Esophagus muscularis mucosa (tissue), 4 donors: ENCODE results near the gene FES. TPM values are rescaled to one million over a fixed set of nuclear protein-coding genes. Genes with fewer than 3 reads are reported as not detected.
"Not testable (repeated sequence)": the region's sequence is repeated elsewhere in the genome, so short reads cannot be mapped to it uniquely, and the experiment has no call there.

Source experiments
- DNase-seq: peaks from one replicate; pipeline ENCODE4 v3.0.0-alpha.2; 2017; ENCODE audit errors: extremely low spot score
- H3K27ac ChIP-seq, 4 donors: fragments of 200-600 bp; sonication (generic); replicated peaks in 1 of 4; 1 replicate in 3 of 4; 2 replicates in 1 of 4; pipeline ENCODE4 v1.5.1; 2016 to 2019; ENCODE audit warnings: mild to moderate bottlenecking in 1 of 4
- H3K27me3 ChIP-seq, 4 donors: fragments of 200-600 bp; sonication (generic); one replicate each; pipeline versions ENCODE4 v1.5.1 to v1.6.0; 2016 to 2019
- H3K36me3 ChIP-seq, 4 donors: fragments of 200-600 bp; sonication (generic); one replicate each; pipeline ENCODE4 v1.5.1; 2016 to 2019
- H3K4me1 ChIP-seq, 4 donors: fragments of 200-600 bp; sonication (generic); one replicate each; pipeline ENCODE4 v1.5.1; 2016 to 2019
- H3K4me3 ChIP-seq, 4 donors: fragments of 200-600 bp; sonication (generic); 1 replicate in 2 of 4; 2 replicates in 2 of 4; pipeline ENCODE4 v1.5.1; 2016 to 2019; ENCODE audit warnings: mild to moderate bottlenecking in 4 of 4, moderate library complexity in 1 of 4
- H3K9me3 ChIP-seq, 4 donors: fragments of 200-600 bp; sonication (generic); 1 replicate in 3 of 4; 2 replicates in 1 of 4; pipeline ENCODE4 v1.5.1; 2016 to 2019
- EP300 ChIP-seq: sonication (generic); formaldehyde crosslinking; IDR thresholded peaks from one replicate; pipeline ENCODE4 v1.6.1; 2017; ENCODE audit warnings: antibody characterized with exemption
- POLR2A ChIP-seq: fragments of 450-650 bp; IDR thresholded peaks from one replicate; pipeline ENCODE4 v1.6.1; 2017; ENCODE audit warnings: antibody characterized with exemption, moderate library complexity, mild to moderate bottlenecking, low read depth
- POLR2AphosphoS5 ChIP-seq, 2 donors: sonication (generic); formaldehyde crosslinking; IDR thresholded peaks; one replicate each; pipeline ENCODE4 v1.6.1; 2017; ENCODE audit warnings: antibody characterized with exemption in 2 of 2
- WGBS: methylation state at CpG from one replicate; pipeline ENCODE4 v1.1.5; 2018; 5-methylcytosine and 5-hydroxymethylcytosine counted together
- intact Hi-C: fragments of 100-400 bp; cut with DNase I; formaldehyde crosslinking; loops from one replicate; pipeline ENCODE4 v1.15.1; 2023
- total RNA-seq, 4 donors: library from RNA; depleted of rRNA; stranded (reverse); fragments of >200 nt; gene quantifications; one replicate each; pipeline versions ENCODE4 v1.1.0 to v1.2.1, GENCODE V29; 2016
- TF ChIP-seq, protein P1 (sequence below), 3 experiments: fragments of 200-600 bp in 2 of 3; fragments of 450-650 bp in 1 of 3; sonication (generic) in 2 of 3; IDR thresholded peaks; one replicate each; pipeline ENCODE4 v1.5.1; 2017 to 2019; ENCODE audit warnings: antibody characterized with exemption in 3 of 3, mild to moderate bottlenecking in 2 of 3, moderate library complexity in 1 of 3

Gene FES
- total RNA-seq, 4 donors from 2014 or later = 26.1 to 41.9 (median 34.0) TPM

DNA sequence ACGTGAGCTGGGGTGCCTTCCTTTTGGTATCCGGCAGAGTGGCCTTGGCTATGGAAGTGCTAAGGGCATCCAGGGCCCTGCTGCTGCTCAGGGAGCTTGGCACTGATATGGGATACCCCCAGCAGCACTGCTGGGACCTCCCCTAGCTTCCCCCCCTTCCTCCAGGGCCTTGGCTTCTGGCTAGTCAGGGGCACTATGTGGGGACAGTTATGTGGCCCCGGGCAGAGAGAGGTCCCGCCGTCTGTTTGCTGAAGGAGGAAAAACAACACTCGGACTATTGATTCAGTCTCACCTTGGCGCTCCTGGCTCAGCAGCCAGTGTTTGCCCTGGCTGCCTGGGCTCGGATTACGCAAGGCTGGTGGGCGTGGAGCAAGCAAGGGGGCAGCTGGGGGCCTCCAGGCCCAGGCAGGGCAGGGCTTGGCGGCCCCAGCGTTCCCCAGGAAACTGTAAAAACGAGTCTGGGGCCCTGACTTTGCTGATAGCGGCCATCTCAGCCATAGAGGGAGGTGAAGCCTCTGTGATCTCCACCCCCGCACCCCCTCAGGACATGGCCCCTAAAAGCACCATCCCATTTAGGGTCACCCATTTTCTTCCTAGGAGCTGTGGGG is 10.2 kb upstream of the FES start:
- no peaks in the 10 kb centered on the region for H3K27me3 ChIP-seq
- peak overlapping the region in 2 of 4 donors; percentile 85 to 98 for H3K4me3 ChIP-seq
- DNase-seq = no peak
- peak overlapping the region in 3 of 4 donors; percentile 27 to 95 (median 92) for H3K27ac ChIP-seq
- peaks cover 28 to 41% (median 39%) of the 10 kb centered on the region in 4 donors for H3K36me3 ChIP-seq
- H3K9me3 ChIP-seq = no peaks in the 10 kb centered on the region
- no peak for TF ChIP-seq POLR2AphosphoS5 (IDR thresholded peaks at IDR 0.05)
- TF ChIP-seq POLR2A = no peak
- TF ChIP-seq EP300 = no peak
- TF ChIP-seq, protein P1, sequence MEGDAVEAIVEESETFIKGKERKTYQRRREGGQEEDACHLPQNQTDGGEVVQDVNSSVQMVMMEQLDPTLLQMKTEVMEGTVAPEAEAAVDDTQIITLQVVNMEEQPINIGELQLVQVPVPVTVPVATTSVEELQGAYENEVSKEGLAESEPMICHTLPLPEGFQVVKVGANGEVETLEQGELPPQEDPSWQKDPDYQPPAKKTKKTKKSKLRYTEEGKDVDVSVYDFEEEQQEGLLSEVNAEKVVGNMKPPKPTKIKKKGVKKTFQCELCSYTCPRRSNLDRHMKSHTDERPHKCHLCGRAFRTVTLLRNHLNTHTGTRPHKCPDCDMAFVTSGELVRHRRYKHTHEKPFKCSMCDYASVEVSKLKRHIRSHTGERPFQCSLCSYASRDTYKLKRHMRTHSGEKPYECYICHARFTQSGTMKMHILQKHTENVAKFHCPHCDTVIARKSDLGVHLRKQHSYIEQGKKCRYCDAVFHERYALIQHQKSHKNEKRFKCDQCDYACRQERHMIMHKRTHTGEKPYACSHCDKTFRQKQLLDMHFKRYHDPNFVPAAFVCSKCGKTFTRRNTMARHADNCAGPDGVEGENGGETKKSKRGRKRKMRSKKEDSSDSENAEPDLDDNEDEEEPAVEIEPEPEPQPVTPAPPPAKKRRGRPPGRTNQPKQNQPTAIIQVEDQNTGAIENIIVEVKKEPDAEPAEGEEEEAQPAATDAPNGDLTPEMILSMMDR (IDR thresholded peaks at IDR 0.05) = no peak
- peaks cover 34 to 51% (median 45%) of the 10 kb centered on the region in 4 donors for H3K4me1 ChIP-seq
- intact Hi-C loops = loop anchor here (1.0 to 5.0 kb wide), 2 partner anchors 27 to 157 kb away; partner anchors contain the start of gene BLM
- 72% methylated on average over 13 of the region's 15 CpGs for WGBS

GRCh38 chr15:90874986-90875385 is 9.3 kb upstream of the FES start:
- not testable (repeated sequence) for H3K4me3 ChIP-seq, H3K9me3 ChIP-seq, H3K27me3 ChIP-seq, DNase-seq, H3K27ac ChIP-seq
- intact Hi-C loops = loop anchor here (1.0 to 5.0 kb wide), 2 partner anchors 26 to 158 kb away; partner anchors contain the start of gene BLM
- Histone ChIP-seq H3K4me1 (peaks cover 26 to 42% (median 36%) of the 10 kb centered on the region in 4 donors), H3K36me3 (peaks cover 36 to 50% (median 48%) of the 10 kb centered on the region in 4 donors)
- 92% methylated on average over 9 of the region's 9 CpGs for WGBS

- DNase-seq = no peak
- 94% methylated on average over 9 of the region's 12 CpGs for WGBS
- no peaks in the 10 kb centered on the region for H3K9me3 ChIP-seq
Observed at GRCh38 chr15:90875549-90875981, 8.7 kb upstream of the FES start.

GRCh38 chr15:90876046-90876445 is 8.3 kb upstream of the FES start:
- Histone ChIP-seq H3K36me3 (peaks cover 45 to 60% (median 58%) of the 10 kb centered on the region in 4 donors), H3K4me1 (peaks cover 20 to 31% (median 25%) of the 10 kb centered on the region in 4 donors), H3K27me3 (no peaks in the 10 kb centered on the region), H3K27ac (no peak overlapping the region), H3K4me3 (no peak overlapping the region), H3K9me3 (no peaks in the 10 kb centered on the region)
- no peak for TF ChIP-seq EP300
- no peak for TF ChIP-seq POLR2A
- TF ChIP-seq, protein P1 (IDR thresholded peaks at IDR 0.05) = no peak
- TF ChIP-seq POLR2AphosphoS5 (IDR thresholded peaks at IDR 0.05) = no peak
- no peak for DNase-seq
- intact Hi-C loops = no loop called here
- WGBS = 90% methylated on average over 10 of the region's 20 CpGs

More at GRCh38 chr15:90875549-90875981, 8.7 kb upstream of the FES start:
- H3K4me1 ChIP-seq = peaks cover 20 to 36% (median 30%) of the 10 kb centered on the region in 4 donors
- no peaks in the 10 kb centered on the region for H3K27me3 ChIP-seq
- H3K36me3 ChIP-seq = peaks cover 41 to 56% (median 54%) of the 10 kb centered on the region in 4 donors
- H3K4me3 ChIP-seq = no peak overlapping the region
- intact Hi-C loops = no loop called here
- H3K27ac ChIP-seq = no peak overlapping the region
- TF ChIP-seq, protein P1 (IDR thresholded peaks at IDR 0.05) = no peak
- TF ChIP-seq EP300 = no peak
- no peak for TF ChIP-seq POLR2AphosphoS5 (IDR thresholded peaks at IDR 0.05)
- TF ChIP-seq POLR2A = no peak

DNA sequence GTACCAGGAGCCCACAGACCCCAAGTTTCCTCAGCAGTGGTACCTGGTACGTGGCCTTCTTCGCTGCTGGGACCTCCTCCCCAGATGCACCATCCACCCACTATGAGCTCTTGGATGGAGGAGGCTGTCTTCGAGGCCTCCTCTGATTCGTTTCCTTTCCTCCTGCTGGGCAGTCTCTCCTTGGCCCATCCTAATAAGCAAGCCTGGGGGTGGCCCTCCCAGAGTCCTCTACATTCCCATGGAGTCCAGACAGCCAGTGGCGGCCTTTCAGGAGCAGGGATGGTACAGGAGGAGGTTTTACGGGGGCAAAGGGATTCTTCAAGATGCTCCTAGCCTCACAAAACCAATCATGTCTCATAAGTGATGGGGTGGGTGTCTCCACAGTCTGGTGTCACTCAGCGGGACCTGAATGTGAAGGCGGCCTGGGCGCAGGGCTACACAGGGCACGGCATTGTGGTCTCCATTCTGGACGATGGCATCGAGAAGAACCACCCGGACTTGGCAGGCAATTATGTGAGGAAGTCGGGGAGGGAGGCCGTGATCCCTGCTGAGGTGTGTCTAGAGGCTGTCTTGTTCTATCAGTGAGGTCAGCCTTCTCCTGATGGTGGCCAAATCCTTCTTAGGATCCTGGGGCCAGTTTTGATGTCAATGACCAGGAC is 7.7 kb upstream of the FES start:
- no peak overlapping the region for H3K4me3 ChIP-seq
- DNase-seq = no peak
- H3K36me3 ChIP-seq = peaks cover 51 to 66% (median 64%) of the 10 kb centered on the region in 4 donors
- WGBS = 87% methylated on average over 10 of the region's 15 CpGs
- H3K4me1 ChIP-seq = peaks cover 20 to 31% (median 25%) of the 10 kb centered on the region in 4 donors
- intact Hi-C loops = no loop called here
- H3K27me3 ChIP-seq = no peaks in the 10 kb centered on the region
- no peaks in the 10 kb centered on the region for H3K9me3 ChIP-seq
- no peak for TF ChIP-seq EP300
- TF ChIP-seq, protein P1 (IDR thresholded peaks at IDR 0.05) = no peak
- no peak for TF ChIP-seq POLR2A
- TF ChIP-seq POLR2AphosphoS5 (IDR thresholded peaks at IDR 0.05) = no peak
- no peak overlapping the region for H3K27ac ChIP-seq
